ENCODE results near the gene MCFD2. TPM values are rescaled to one million over a fixed set of nuclear protein-coding genes. Genes with fewer than 3 reads are reported as not detected.
A peak's percentile ranks its signal among the peaks of the same experiment; 100 is the strongest.
"Not testable (repeated sequence)": the region's sequence is repeated elsewhere in the genome, so short reads cannot be mapped to it uniquely, and the experiment has no call there.

Gene MCFD2
- total RNA-seq, 1 experiment from 2014 or later = 173 TPM

- no peak for DNase-seq (ENCODE audit: low read depth)
- in situ Hi-C loops (cut with HindIII; ENCODE audit: low pct_unique_long_range_greater_than_20kb, low sequenced_read_pairs) = no loop called here
Observed at GRCh38 chr2:46879511-46879910, 36.1 kb downstream of the MCFD2 start.

GRCh38 chr2:46878886-46879285, 36.7 kb downstream of the MCFD2 start:
- in situ Hi-C loops (cut with HindIII; ENCODE audit: low pct_unique_long_range_greater_than_20kb, low sequenced_read_pairs) = no loop called here
- peak; percentile 35 for DNase-seq (ENCODE audit: low read depth)

- in situ Hi-C loops (cut with HindIII; ENCODE audit: low pct_unique_long_range_greater_than_20kb, low sequenced_read_pairs) = no loop called here
- no peak for DNase-seq (ENCODE audit: low read depth)
Observed at GRCh38 chr2:46878240-46878877, 37.2 kb downstream of the MCFD2 start.

- in situ Hi-C loops (cut with HindIII; ENCODE audit: low pct_unique_long_range_greater_than_20kb, low sequenced_read_pairs) = no loop called here
- DNase-seq (ENCODE audit: low read depth) = no peak
Observed at GRCh38 chr2:46877619-46878113, 37.9 kb downstream of the MCFD2 start.

GRCh38 chr2:46876741-46877384, 38.7 kb downstream of the MCFD2 start:
- peak; percentile 88 for DNase-seq (ENCODE audit: low read depth)
- in situ Hi-C loops (cut with HindIII; ENCODE audit: low pct_unique_long_range_greater_than_20kb, low sequenced_read_pairs) = no loop called here

GRCh38 chr2:46875962-46876689, 39.5 kb downstream of the MCFD2 start:
- DNase-seq (ENCODE audit: low read depth); in situ Hi-C loops (cut with HindIII; ENCODE audit: low pct_unique_long_range_greater_than_20kb, low sequenced_read_pairs): not testable (repeated sequence)

GRCh38 chr2:46875226-46875899, 40.2 kb downstream of the MCFD2 start:
- DNase-seq (ENCODE audit: low read depth) = no peak
- in situ Hi-C loops (cut with HindIII; ENCODE audit: low pct_unique_long_range_greater_than_20kb, low sequenced_read_pairs) = no loop called here

- in situ Hi-C loops (cut with HindIII; ENCODE audit: low pct_unique_long_range_greater_than_20kb, low sequenced_read_pairs) = no loop called here
Observed at GRCh38 chr2:46874236-46874929, 41.2 kb downstream of the MCFD2 start.

GRCh38 chr2:46873604-46874068, 42.0 kb downstream of the MCFD2 start:
- DNase-seq (ENCODE audit: low read depth) = peak; percentile 88
- in situ Hi-C loops (cut with HindIII; ENCODE audit: low pct_unique_long_range_greater_than_20kb, low sequenced_read_pairs) = no loop called here

More at GRCh38 chr2:46874236-46874929, 41.2 kb downstream of the MCFD2 start:
- no peak for DNase-seq (ENCODE audit: low read depth)

- no peak for DNase-seq (ENCODE audit: low read depth)
- in situ Hi-C loops (cut with HindIII; ENCODE audit: low pct_unique_long_range_greater_than_20kb, low sequenced_read_pairs) = no loop called here
Observed at GRCh38 chr2:46872902-46873603, 42.6 kb downstream of the MCFD2 start.

GRCh38 chr2:46871976-46872381, 43.6 kb downstream of the MCFD2 start:
- DNase-seq (ENCODE audit: low read depth) = no peak
- in situ Hi-C loops (cut with HindIII; ENCODE audit: low pct_unique_long_range_greater_than_20kb, low sequenced_read_pairs) = no loop called here

- no peak for DNase-seq (ENCODE audit: low read depth)
- in situ Hi-C loops (cut with HindIII; ENCODE audit: low pct_unique_long_range_greater_than_20kb, low sequenced_read_pairs) = no loop called here
Observed at GRCh38 chr2:46870051-46870839, 45.4 kb downstream of the MCFD2 start.

- DNase-seq (ENCODE audit: low read depth) = no peak
- in situ Hi-C loops (cut with HindIII; ENCODE audit: low pct_unique_long_range_greater_than_20kb, low sequenced_read_pairs) = no loop called here
Observed at GRCh38 chr2:46869621-46870020, 46.0 kb downstream of the MCFD2 start.

GRCh38 chr2:46866770-46867246, 48.8 kb downstream of the MCFD2 start:
- in situ Hi-C loops (cut with HindIII; ENCODE audit: low pct_unique_long_range_greater_than_20kb, low sequenced_read_pairs) = no loop called here
- DNase-seq (ENCODE audit: low read depth) = no peak

GRCh38 chr2:46865181-46865970, 50.2 kb downstream of the MCFD2 start:
- no peak for DNase-seq (ENCODE audit: low read depth)

GRCh38 chr2:46863882-46864281, 51.7 kb downstream of the MCFD2 start:
- in situ Hi-C loops (cut with HindIII; ENCODE audit: low pct_unique_long_range_greater_than_20kb, low sequenced_read_pairs) = no loop called here
- DNase-seq (ENCODE audit: low read depth) = no peak

More at GRCh38 chr2:46865181-46865970, 50.2 kb downstream of the MCFD2 start:
- in situ Hi-C loops (cut with HindIII; ENCODE audit: low pct_unique_long_range_greater_than_20kb, low sequenced_read_pairs) = no loop called here
